ENCODE data around the gene CERS5.

CERS5 gene

DNA sequence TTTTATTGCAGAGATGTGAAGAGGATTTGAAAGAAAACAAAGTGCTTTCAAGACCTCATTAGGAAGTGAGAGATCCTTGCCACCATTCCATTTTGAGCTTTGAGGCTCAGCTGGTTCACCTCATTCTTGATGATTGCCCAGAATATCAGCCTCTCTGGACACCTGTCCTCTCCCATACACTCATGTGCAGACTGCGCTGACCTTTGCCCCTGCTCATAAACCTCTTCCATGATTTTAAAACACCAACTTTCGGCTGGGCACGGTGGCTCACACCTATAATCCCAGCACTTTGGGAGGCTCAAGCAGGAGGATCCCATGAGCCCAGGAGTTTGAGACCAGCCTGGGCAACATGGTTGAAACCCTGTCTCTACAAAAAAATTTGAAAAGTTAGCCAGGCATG is 46.2 kb downstream of the CERS5 start:
- POLR2A ChIA-PET: interaction anchor here (0.7 to 1.9 kb wide), 2 partner anchors 9 to 339 kb away, joined by 4 to 12 read pairs; partner anchors contain the start of gene COX14
- TF ChIP-seq CTCF (IDR thresholded peaks at IDR 0.05; ENCODE audit: control extremely low read depth, extremely low read depth, low read depth, missing control alignments): no peak
- no peak for DNase-seq (ENCODE audit: extremely low spot score)
- CTCF ChIA-PET: interaction anchor here (1.5 to 19.2 kb wide), 4 partner anchors 6 to 55 kb away, joined by 3 to 296 read pairs (median 150); partner anchors contain the start of gene COX14

DNA sequence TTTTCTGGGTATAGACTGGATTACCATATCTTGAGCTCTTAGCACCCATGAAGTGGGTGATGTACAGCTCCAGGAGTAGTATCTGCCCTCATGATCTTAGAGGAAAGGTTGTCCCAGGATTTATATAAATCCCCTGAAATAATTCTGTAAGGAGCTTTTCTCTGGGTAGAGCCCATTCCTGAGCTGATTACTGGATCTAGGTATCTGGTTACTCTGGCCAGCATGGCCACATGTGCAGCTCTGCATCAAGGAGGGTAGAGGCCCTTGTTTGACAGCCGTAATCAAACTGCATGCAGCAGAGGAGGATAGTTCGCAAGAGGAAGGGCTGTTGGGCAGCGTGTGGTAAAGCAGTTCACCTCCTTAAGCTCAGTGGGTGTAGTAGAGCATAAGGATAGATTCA is 46.6 kb downstream of the CERS5 start:
- ChIA-PET POLR2A (interaction anchor here (0.6 to 1.9 kb wide), 3 partner anchors 9 to 340 kb away, joined by 3 to 12 read pairs (median 4); partner anchors contain the start of gene COX14), CTCF (interaction anchor here (1.5 to 19.2 kb wide), 4 partner anchors 5 to 55 kb away, joined by 3 to 296 read pairs (median 150); partner anchors contain the start of gene COX14)
- DNase-seq (ENCODE audit: extremely low spot score): no peak
- no peak for TF ChIP-seq CTCF (IDR thresholded peaks at IDR 0.05; ENCODE audit: control extremely low read depth, extremely low read depth, low read depth, missing control alignments)

- ChIA-PET POLR2A (no interaction called here), CTCF (interaction anchor here (19.2 kb wide), 1 partner anchor 8 kb away, joined by 296 read pairs; no protein-coding TSS in a partner anchor)
- TF ChIP-seq CTCF (IDR thresholded peaks at IDR 0.05; ENCODE audit: control extremely low read depth, extremely low read depth, low read depth, missing control alignments): no peak
- DNase-seq (ENCODE audit: extremely low spot score): no peak
Observed at GRCh38 chr12:50119387-50119786, 47.8 kb downstream of the CERS5 start.

DNA sequence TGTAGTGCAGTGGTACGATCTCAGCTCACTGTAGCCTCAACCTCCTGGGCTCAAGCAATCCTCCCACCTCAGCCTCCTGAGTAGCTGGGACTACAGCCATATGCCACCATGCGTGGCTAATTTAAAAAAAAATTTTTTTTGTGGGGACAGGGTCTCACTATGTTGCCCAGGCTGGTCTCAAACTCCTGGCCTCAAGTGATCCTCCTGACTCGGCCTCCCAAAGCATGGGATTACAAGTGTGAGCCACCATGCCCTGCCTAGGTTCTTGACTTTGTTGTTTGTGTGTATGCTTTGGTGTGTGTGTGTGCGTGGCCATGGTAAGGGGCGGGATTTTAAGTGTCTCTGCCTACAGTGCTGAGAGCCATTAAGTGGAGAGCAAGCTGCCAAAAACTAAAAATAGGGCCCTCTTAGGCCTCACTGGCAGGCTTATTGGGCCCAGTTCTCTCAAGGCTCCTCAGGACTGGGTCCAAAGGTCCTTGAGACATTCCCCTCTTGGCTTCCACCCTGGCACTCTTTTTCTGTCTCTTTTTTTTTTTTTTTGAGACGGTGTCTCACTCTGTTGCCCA is 50.0 kb downstream of the CERS5 start:
- TF ChIP-seq CTCF (IDR thresholded peaks at IDR 0.05; ENCODE audit: control extremely low read depth, extremely low read depth, low read depth, missing control alignments): no peak
- POLR2A ChIA-PET: no interaction called here
- CTCF ChIA-PET: interaction anchor here (1.0 to 19.2 kb wide), 6 partner anchors 10 to 59 kb away, joined by 3 to 296 read pairs (median 3); no protein-coding TSS in a partner anchor
- no peak for DNase-seq (ENCODE audit: extremely low spot score)

DNA sequence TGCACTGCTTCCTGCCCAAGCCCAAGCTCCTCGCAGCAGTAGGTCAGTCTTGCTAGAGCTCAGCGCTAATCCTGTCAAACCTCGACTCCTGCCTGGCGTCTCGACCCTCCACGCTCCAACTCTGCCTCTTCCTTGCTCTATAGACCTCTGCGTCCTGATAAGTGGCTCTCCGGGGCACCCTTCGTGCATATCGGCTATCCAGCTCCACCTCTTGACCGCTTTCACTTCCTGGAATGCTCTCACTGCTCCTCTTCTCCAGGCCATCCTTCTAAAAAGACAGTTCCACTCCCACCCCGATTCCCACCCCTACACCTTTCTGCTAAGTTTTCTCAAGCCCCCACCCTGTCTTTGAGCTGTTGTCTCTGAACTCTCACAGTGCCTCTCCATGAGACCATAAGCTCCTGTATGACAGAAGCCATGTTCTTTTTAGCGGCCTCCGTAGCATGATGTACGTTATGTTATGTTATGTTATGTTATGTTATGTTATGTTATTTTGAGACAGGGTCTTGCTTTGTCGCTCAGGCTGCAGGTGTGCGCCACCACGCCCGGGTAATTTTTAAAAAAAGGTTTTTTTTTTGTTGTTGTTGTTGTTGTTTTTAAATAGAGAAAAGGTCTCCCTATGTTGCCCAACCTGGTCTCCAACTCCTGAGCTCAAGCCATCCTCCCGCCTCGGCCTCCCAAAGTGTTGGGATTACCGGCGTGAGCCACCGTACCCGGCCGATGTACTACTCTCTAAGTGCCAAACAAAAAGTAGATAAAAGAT is 54.5 kb downstream of the CERS5 start:
- ChIA-PET CTCF (interaction anchor here (0.9 to 19.2 kb wide), 25 partner anchors 13 to 408 kb away, joined by 3 to 296 read pairs (median 16); partner anchors contain the start of genes CERS5, FAM186A, GPD1 and LIMA1), POLR2A (interaction anchor here (0.5 to 2.3 kb wide), 14 partner anchors 8 to 969 kb away, joined by 3 to 16 read pairs (median 6); partner anchors contain the start of genes CERS5, GPD1 and SMARCD1)
- TF ChIP-seq CTCF (IDR thresholded peaks at IDR 0.05; ENCODE audit: control extremely low read depth, extremely low read depth, low read depth, missing control alignments): no peak
- no peak for DNase-seq (ENCODE audit: extremely low spot score)
